Inferior parietal cortex (tissue), 1 donor: ENCODE results near the gene RAB13.
A peak's percentile ranks its signal among the peaks of the same experiment; 100 is the strongest.
"Not testable (repeated sequence)": the region's sequence is repeated elsewhere in the genome, so short reads cannot be mapped to it uniquely, and the experiment has no call there.

Experiments used
- DNase-seq: peaks from one replicate; pipeline ENCODE4 v3.0.0-alpha.2; 2016; ENCODE audit errors: extremely low spot score

The RAB13 gene

GRCh38 chr1:153985941-153986761, at the start of gene RAB13:
TSS of gene RAB13 (minus strand) at chr1:153986339. CDS start at chr1:153986236, 103 bp downstream.
- no peak for DNase-seq

GRCh38 chr1:154033697-154034096, 47.6 kb upstream of the RAB13 start:
- DNase-seq, result not testable (repeated sequence)

- no peak for DNase-seq
These were observed 33.8 kb upstream of the RAB13 start for GRCh38 chr1:154019940-154020339.

- no peak for DNase-seq
These were observed 33.1 kb upstream of the RAB13 start for GRCh38 chr1:154019269-154019668.

GRCh38 chr1:154014154-154014907, 28.2 kb upstream of the RAB13 start:
- DNase-seq, result no peak

GRCh38 chr1:154012543-154012942, 26.4 kb upstream of the RAB13 start:
- not testable (repeated sequence) for DNase-seq

GRCh38 chr1:154012129-154012528, 26.0 kb upstream of the RAB13 start:
- no peak for DNase-seq

GRCh38 chr1:154006136-154006535, 20.0 kb upstream of the RAB13 start:
- DNase-seq, result no peak

GRCh38 chr1:154000420-154000819, 14.3 kb upstream of the RAB13 start:
- DNase-seq, result no peak

GRCh38 chr1:153996882-153997281, 10.7 kb upstream of the RAB13 start:
- not testable (repeated sequence) for DNase-seq

- DNase-seq, result no peak
These were observed 9.5 kb upstream of the RAB13 start for GRCh38 chr1:153995640-153996039.

GRCh38 chr1:153995202-153995601, 9.1 kb upstream of the RAB13 start:
- DNase-seq, result no peak

GRCh38 chr1:153991806-153992205, 5.7 kb upstream of the RAB13 start:
- no peak for DNase-seq

- DNase-seq, result no peak
These were observed 5.1 kb upstream of the RAB13 start for GRCh38 chr1:153991151-153991630.

- DNase-seq, result peak; percentile 99
These were observed 4.5 kb upstream of the RAB13 start, which contains the start of gene RPS27 for GRCh38 chr1:153990468-153991150. TSS of gene RPS27 (plus strand) at chr1:153990762. CDS start at chr1:153990797, 35 bp downstream.

- DNase-seq, result no peak
These were observed 1.5 kb upstream of the RAB13 start for GRCh38 chr1:153987621-153988020.

GRCh38 chr1:153985341-153985912, 712 bp downstream of the RAB13 start:
- no peak for DNase-seq

GRCh38 chr1:153984123-153984894, 1.8 kb downstream of the RAB13 start:
- DNase-seq, result no peak

- not testable (repeated sequence) for DNase-seq
These were observed 4.4 kb downstream of the RAB13 start for GRCh38 chr1:153981735-153982134.

GRCh38 chr1:153979091-153979490, 7.0 kb downstream of the RAB13 start:
- not testable (repeated sequence) for DNase-seq
